Panc1 (cell line): ENCODE results near the gene CAPN9. TPM values are rescaled to one million over a fixed set of nuclear protein-coding genes. Genes with fewer than 3 reads are reported as not detected.

Experiments used
- ATAC-seq: fragments of 200-7000 bp; cut with Tn5 transposase; 2 replicates; pipeline ENCODE4 v1.9.1; 2020; ENCODE audit warnings: mild to moderate bottlenecking, moderate library complexity
- BruUV-seq: library from RNA; stranded (reverse); fragments of 400-500 nt; replicated peaks from 2 replicates; lab custom pipeline; 2021; lab: Mats Ljungman, UMichigan
- CTCF ChIA-PET: fragments of 300-600 bp; sonication (Branson Sonifier 250); formaldehyde crosslinking; loops from one replicate; lab custom pipeline; 2022; ENCODE audit warnings: antibody characterized with exemption; lab: Charles Lee
- POLR2A ChIA-PET: fragments of 300-600 bp; sonication (Branson Sonifier 250); formaldehyde crosslinking; loops from one replicate; lab custom pipeline; 2022; ENCODE audit warnings: antibody characterized with exemption; lab: Charles Lee
- DNase-seq: peaks from one replicate; pipeline ENCODE4 v3.0.0-alpha.2; 2010; ENCODE audit warnings: low read depth, low spot score
- H3K27ac ChIP-seq: 2 replicates; pipeline ENCODE4 v1.5.1; 2011; ENCODE audit warnings: mild to moderate bottlenecking, low read length, inconsistent platforms
- H3K27me3 ChIP-seq: fragments of 200-500 bp; sonication (Bioruptor generic); 2 replicates; pipeline ENCODE4 v1.6.0; 2014; ENCODE audit warnings: low read length, inconsistent platforms; ENCODE audit not compliant: control insufficient read depth, insufficient read depth
- H3K36me3 ChIP-seq: fragments of 200-500 bp; sonication (Bioruptor generic); 2 replicates; pipeline ENCODE4 v1.5.1; 2014; ENCODE audit warnings: inconsistent platforms, mild to moderate bottlenecking, low read length, moderate library complexity; ENCODE audit not compliant: control insufficient read depth, insufficient read depth
- H3K4me1 ChIP-seq: 2 replicates; pipeline ENCODE4 v1.5.1; 2011; ENCODE audit warnings: inconsistent platforms, mild to moderate bottlenecking, low read length, moderate library complexity; ENCODE audit not compliant: control insufficient read depth, insufficient read depth
- H3K4me3 ChIP-seq, 2 experiments: 2 replicates each; pipeline ENCODE4 v1.5.1; 2011 to 2012; ENCODE audit warnings: low read depth in 2 of 2, low read length in 2 of 2, mild to moderate bottlenecking in 2 of 2, inconsistent platforms in 1 of 2, moderate library complexity in 1 of 2
- H3K9me3 ChIP-seq: fragments of 200-500 bp; sonication (Bioruptor generic); 2 replicates; pipeline ENCODE4 v1.5.1; 2014; ENCODE audit warnings: low read depth, mild to moderate bottlenecking, inconsistent platforms, low read length, moderate library complexity; ENCODE audit not compliant: control insufficient read depth, insufficient read depth
- POLR2AphosphoS5 ChIP-seq: IDR thresholded peaks from 2 replicates; pipeline ENCODE4 v1.6.1; 2012; ENCODE audit warnings: mild to moderate bottlenecking, low read depth, low read length, moderate library complexity
- REST ChIP-seq, 2 experiments: IDR thresholded peaks; 2 replicates each; pipeline ENCODE4 v1.6.1; 2011 to 2012; ENCODE audit warnings: low read depth in 2 of 2, control low read depth in 1 of 2, low read length in 1 of 2, mild to moderate bottlenecking in 1 of 2, moderate library complexity in 1 of 2; ENCODE audit not compliant: insufficient read depth in 1 of 2
- SIN3A ChIP-seq: IDR thresholded peaks from 2 replicates; pipeline ENCODE4 v1.6.1; 2012; ENCODE audit warnings: low read depth, mild to moderate bottlenecking, low read length, moderate library complexity, borderline replicate concordance; ENCODE audit not compliant: insufficient read depth
- TCF7L2 ChIP-seq: IDR thresholded peaks from 2 replicates; pipeline ENCODE4 v1.6.1; 2011; ENCODE audit warnings: mild to moderate bottlenecking, low read depth, low read length, inconsistent platforms
- in situ Hi-C: cut with HindIII; loops from 2 replicates; pipeline ENCODE4 v1.10.0; 2016; ENCODE audit warnings: low sequenced_read_pairs, low pct_unique_long_range_greater_than_20kb
- intact Hi-C: fragments of 100-400 bp; cut with micrococcal nuclease; formaldehyde crosslinking; loops from one replicate; pipeline ENCODE4 v1.10.0; 2022; ENCODE audit not compliant: unreplicated experiment
- total RNA-seq: library from RNA; stranded (reverse); gene quantifications from one replicate; pipeline ENCODE4 v1.2.1, GENCODE V29; 2021; ENCODE audit not compliant: unreplicated experiment
- TF ChIP-seq, protein P1 (sequence below): fragments of 450-650 bp; IDR thresholded peaks from 2 replicates; pipeline ENCODE4 v1.5.1; 2017; ENCODE audit warnings: mild to moderate bottlenecking

Gene CAPN9
- total RNA-seq, 1 experiment from 2014 or later: not detected

DNA sequence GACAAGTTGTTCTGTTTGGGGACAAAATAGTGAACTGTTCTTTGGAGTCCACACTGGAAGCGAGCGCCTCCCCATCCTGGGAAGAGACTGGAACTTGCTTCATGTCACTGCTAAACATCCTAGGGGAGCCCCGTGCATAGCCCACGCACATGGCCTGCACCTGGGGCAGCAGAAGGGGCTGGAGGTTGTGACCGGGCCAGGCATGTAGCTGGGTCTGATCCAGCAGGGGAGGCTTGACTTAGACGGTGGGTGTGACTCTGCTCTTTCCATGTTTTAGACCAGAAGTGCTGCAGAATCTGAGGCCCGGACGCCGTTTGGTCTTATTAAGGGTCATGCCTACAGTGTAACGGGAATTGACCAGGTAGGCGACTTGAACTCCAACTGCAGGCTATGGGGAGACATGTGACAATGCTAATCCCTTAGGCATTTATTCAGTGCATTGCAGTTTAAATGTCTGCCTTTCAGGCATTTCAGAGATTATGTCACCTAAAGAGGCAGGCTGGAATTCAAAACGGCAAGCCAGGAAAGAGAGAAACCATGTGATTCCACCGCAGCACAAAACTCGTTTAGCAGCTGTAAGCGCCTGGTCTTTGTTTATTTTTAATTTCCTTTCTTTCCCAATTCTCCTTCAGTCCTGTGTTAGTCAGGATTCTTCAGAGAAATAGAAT, 21.8 kb downstream of the CAPN9 start:
- no peak overlapping the region for H3K27ac ChIP-seq
- H3K36me3 ChIP-seq: no peaks in the 10 kb centered on the region
- ChIA-PET CTCF (no interaction called here), POLR2A (no interaction called here)
- H3K4me1 ChIP-seq: no peaks in the 10 kb centered on the region
- no peaks in the 10 kb centered on the region for H3K9me3 ChIP-seq
- no peak for TF ChIP-seq REST (IDR thresholded peaks at IDR 0.05; ENCODE audit: insufficient read depth in 1 of 2, low read depth in 2 of 2, low read length in 1 of 2)
- TF ChIP-seq, protein P1, sequence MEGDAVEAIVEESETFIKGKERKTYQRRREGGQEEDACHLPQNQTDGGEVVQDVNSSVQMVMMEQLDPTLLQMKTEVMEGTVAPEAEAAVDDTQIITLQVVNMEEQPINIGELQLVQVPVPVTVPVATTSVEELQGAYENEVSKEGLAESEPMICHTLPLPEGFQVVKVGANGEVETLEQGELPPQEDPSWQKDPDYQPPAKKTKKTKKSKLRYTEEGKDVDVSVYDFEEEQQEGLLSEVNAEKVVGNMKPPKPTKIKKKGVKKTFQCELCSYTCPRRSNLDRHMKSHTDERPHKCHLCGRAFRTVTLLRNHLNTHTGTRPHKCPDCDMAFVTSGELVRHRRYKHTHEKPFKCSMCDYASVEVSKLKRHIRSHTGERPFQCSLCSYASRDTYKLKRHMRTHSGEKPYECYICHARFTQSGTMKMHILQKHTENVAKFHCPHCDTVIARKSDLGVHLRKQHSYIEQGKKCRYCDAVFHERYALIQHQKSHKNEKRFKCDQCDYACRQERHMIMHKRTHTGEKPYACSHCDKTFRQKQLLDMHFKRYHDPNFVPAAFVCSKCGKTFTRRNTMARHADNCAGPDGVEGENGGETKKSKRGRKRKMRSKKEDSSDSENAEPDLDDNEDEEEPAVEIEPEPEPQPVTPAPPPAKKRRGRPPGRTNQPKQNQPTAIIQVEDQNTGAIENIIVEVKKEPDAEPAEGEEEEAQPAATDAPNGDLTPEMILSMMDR: no peak
- no peak for TF ChIP-seq POLR2AphosphoS5
- no peak for TF ChIP-seq TCF7L2
- no peak for TF ChIP-seq SIN3A
- no peaks in the 10 kb centered on the region; the same call in none of the 2 replicates for H3K27me3 ChIP-seq
- intact Hi-C loops (no loop called here), in situ Hi-C loops (no loop called here)
- no TSS peak for BruUV-seq
- DNase-seq (no peak), ATAC-seq (no peak)
- H3K4me3 ChIP-seq: no peak overlapping the region

GRCh38 chr1:230770317-230770716, 23.1 kb downstream of the CAPN9 start:
- in situ Hi-C loops: no loop called here
- no peak overlapping the region for H3K27ac ChIP-seq
- POLR2A ChIA-PET: no interaction called here
- TF ChIP-seq, protein P1: no peak
- TF ChIP-seq SIN3A (no peak), REST (IDR thresholded peaks at IDR 0.05; ENCODE audit: insufficient read depth in 1 of 2, low read depth in 2 of 2, low read length in 1 of 2) (no peak), POLR2AphosphoS5 (no peak), TCF7L2 (no peak)
- DNase-seq (no peak), ATAC-seq (no peak)
- H3K36me3 ChIP-seq: no peaks in the 10 kb centered on the region
- H3K4me3 ChIP-seq: no peak overlapping the region
- CTCF ChIA-PET: no interaction called here
- H3K9me3 ChIP-seq: no peaks in the 10 kb centered on the region
- intact Hi-C loops: no loop called here
- no TSS peak for BruUV-seq
- no peaks in the 10 kb centered on the region for H3K4me1 ChIP-seq
- H3K27me3 ChIP-seq: no peaks in the 10 kb centered on the region; the same call in none of the 2 replicates
